Lower lobe of right lung (tissue), 2 donors: Measurements from ENCODE around the gene ZBED2. TPM values are rescaled to one million over a fixed set of nuclear protein-coding genes. Genes with fewer than 3 reads are reported as not detected.

Experiments
- ATAC-seq, 2 donors: fragments of 200-7000 bp; cut with Tn5 transposase; one replicate each; pipeline ENCODE4 v1.9.1; 2020 to 2022; ENCODE audit warnings: mild to moderate bottlenecking in 2 of 2, moderate library complexity in 2 of 2
- DNase-seq: peaks from one replicate; pipeline ENCODE4 v3.0.0-alpha.2; 2020
- H3K27ac ChIP-seq: fragments of 200-600 bp; one replicate; pipeline ENCODE4 v1.8.0; 2022
- H3K27me3 ChIP-seq: fragments of 200-600 bp; one replicate; pipeline ENCODE4 v1.8.0; 2022; ENCODE audit warnings: low read depth
- H3K36me3 ChIP-seq: fragments of 200-600 bp; one replicate; pipeline ENCODE4 v1.8.0; 2022; ENCODE audit warnings: mild to moderate bottlenecking
- H3K4me1 ChIP-seq: fragments of 200-600 bp; one replicate; pipeline ENCODE4 v1.8.0; 2022
- H3K4me3 ChIP-seq: fragments of 200-600 bp; one replicate; pipeline ENCODE4 v1.8.0; 2022; ENCODE audit warnings: mild to moderate bottlenecking
- H3K9me3 ChIP-seq: fragments of 200-600 bp; one replicate; pipeline ENCODE4 v1.8.0; 2022
- CTCF ChIP-seq: fragments of 200-600 bp; IDR thresholded peaks from one replicate; pipeline ENCODE4 v1.8.0; 2022; ENCODE audit warnings: antibody characterized with exemption, mild to moderate bottlenecking
- intact Hi-C: fragments of 100-400 bp; cut with DNase I; formaldehyde crosslinking; loops from one replicate; pipeline ENCODE4 v1.11.0; 2022
- total RNA-seq: library from RNA; stranded (reverse); fragmentation: NEBNext Ultra II Directional; extraction: Animal tissue kit (Norgen Biotek cat#: 25700); gene quantifications from one replicate; pipeline ENCODE4 v1.2.1, GENCODE V29; 2021
- donor health status: DM: no; HTN: yes; CAD: no; lungs with severe emphysema.

ZBED2 gene
- total RNA-seq, 1 donor from 2014 or later: 8.2 TPM

- no peak for TF ChIP-seq CTCF
- peak; percentile 66 to 72 for ATAC-seq
- Histone ChIP-seq H3K4me1 (no peaks in the 10 kb centered on the region), H3K27me3 (no peaks in the 10 kb centered on the region), H3K36me3 (no peaks in the 10 kb centered on the region), H3K9me3 (no peaks in the 10 kb centered on the region), H3K4me3 (no peak overlapping the region), H3K27ac (no peak overlapping the region)
- no peak for DNase-seq
- intact Hi-C loops: no loop called here
Measured at GRCh38 chr3:111577798-111578685, 17.1 kb downstream of the ZBED2 start.

- no peak for DNase-seq
- Histone ChIP-seq H3K27me3 (no peaks in the 10 kb centered on the region), H3K9me3 (no peaks in the 10 kb centered on the region), H3K27ac (no peak overlapping the region), H3K4me1 (no peaks in the 10 kb centered on the region), H3K36me3 (no peaks in the 10 kb centered on the region), H3K4me3 (no peak overlapping the region)
- TF ChIP-seq CTCF: no peak
- no peak for ATAC-seq
- intact Hi-C loops: no loop called here
Measured at GRCh38 chr3:111577113-111577512, 18.0 kb downstream of the ZBED2 start.

GRCh38 chr3:111571907-111572460 lies 23.2 kb downstream of the ZBED2 start:
- TF ChIP-seq CTCF: no peak
- DNase-seq: no peak
- Histone ChIP-seq H3K27me3 (no peaks in the 10 kb centered on the region), H3K36me3 (no peaks in the 10 kb centered on the region), H3K4me1 (no peaks in the 10 kb centered on the region), H3K4me3 (no peak overlapping the region), H3K27ac (no peak overlapping the region), H3K9me3 (no peaks in the 10 kb centered on the region)
- intact Hi-C loops: no loop called here
- no peak for ATAC-seq

- H3K27me3 ChIP-seq: no peaks in the 10 kb centered on the region
- no peak overlapping the region for H3K27ac ChIP-seq
- DNase-seq: no peak
- H3K4me3 ChIP-seq: no peak overlapping the region
- no peaks in the 10 kb centered on the region for H3K4me1 ChIP-seq
- H3K36me3 ChIP-seq: no peaks in the 10 kb centered on the region
- intact Hi-C loops: no loop called here
- no peak for TF ChIP-seq CTCF
- H3K9me3 ChIP-seq: no peaks in the 10 kb centered on the region
- no peak for ATAC-seq
Measured at GRCh38 chr3:111571282-111571681, 23.9 kb downstream of the ZBED2 start.

- Histone ChIP-seq H3K4me3 (no peak overlapping the region), H3K27ac (no peak overlapping the region), H3K4me1 (no peaks in the 10 kb centered on the region), H3K27me3 (no peaks in the 10 kb centered on the region), H3K36me3 (no peaks in the 10 kb centered on the region), H3K9me3 (no peaks in the 10 kb centered on the region)
- ATAC-seq (peak in 1 of 2 donors; percentile 17), DNase-seq (no peak)
- no peak for TF ChIP-seq CTCF
- intact Hi-C loops: no loop called here
Measured at GRCh38 chr3:111570404-111571030, 24.6 kb downstream of the ZBED2 start.
